ENCODE measurements around the gene KCNH6. TPM values are rescaled to one million over a fixed set of nuclear protein-coding genes. Genes with fewer than 3 reads are reported as not detected.

The KCNH6 gene
- polyA plus RNA-seq, 1 experiment = 0.10 TPM

DNA sequence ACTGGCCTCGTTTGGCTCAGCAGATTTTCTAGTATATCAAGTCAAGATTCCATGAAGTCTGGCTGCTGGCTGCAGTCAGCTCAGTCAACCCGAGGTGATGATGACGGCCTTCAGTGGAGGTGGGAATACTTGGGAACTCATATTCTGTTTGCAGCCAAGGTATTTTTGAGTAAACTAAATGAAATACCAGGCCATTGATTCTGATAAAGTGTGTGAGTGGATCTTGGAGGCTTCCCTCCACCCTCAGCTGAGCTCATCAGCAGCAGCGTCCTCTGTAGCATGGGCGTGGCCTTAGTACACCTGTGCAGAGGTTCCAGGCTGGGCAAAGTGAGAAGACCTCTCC, 55.6 kb downstream of the KCNH6 start:
- no peak for TF ChIP-seq CTCF (IDR thresholded peaks at IDR 0.05; ENCODE audit: insufficient read depth, low read depth, low read length)
- CTCF ChIA-PET = interaction anchor here (2.7 kb wide), 1 partner anchor 153 kb away, joined by 9 read pairs; no protein-coding TSS in a partner anchor
- Histone ChIP-seq H3K36me3 (ENCODE audit: control insufficient read depth, insufficient read depth, low read length) (peaks cover 21% of the 10 kb centered on the region), H3K4me3 (ENCODE audit: low read depth, low read length) (no peak overlapping the region), H3K27me3 (ENCODE audit: control insufficient read depth, insufficient read depth, low read length) (no peaks in the 10 kb centered on the region)
- no peak for DNase-seq (ENCODE audit: low read depth)
- POLR2A ChIA-PET = no interaction called here

DNA sequence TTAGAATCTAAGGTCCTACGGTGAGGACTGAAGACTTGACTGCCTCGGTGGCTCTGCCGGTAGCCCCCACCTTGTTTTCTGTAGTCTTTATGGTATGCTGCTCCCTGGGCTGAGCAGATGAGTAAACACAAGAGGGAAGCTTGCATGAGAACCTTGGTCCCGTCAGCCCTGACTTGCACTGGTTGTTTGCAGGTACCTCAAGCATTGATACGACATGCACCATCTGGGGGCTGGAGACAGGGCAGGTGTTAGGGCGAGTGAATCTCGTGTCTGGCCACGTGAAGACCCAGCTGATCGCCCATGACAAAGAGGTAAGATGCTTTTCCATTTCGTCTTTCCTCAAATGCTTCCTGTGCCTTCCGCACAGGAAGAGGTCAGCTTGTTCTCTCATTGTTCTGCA, 56.5 kb downstream of the KCNH6 start:
- H3K36me3 ChIP-seq (ENCODE audit: control insufficient read depth, insufficient read depth, low read length) = peaks cover 21% of the 10 kb centered on the region
- POLR2A ChIA-PET = no interaction called here
- no peaks in the 10 kb centered on the region for H3K27me3 ChIP-seq (ENCODE audit: control insufficient read depth, insufficient read depth, low read length)
- CTCF ChIA-PET = interaction anchor here (2.7 kb wide), 1 partner anchor 154 kb away, joined by 9 read pairs; no protein-coding TSS in a partner anchor
- no peak overlapping the region for H3K4me3 ChIP-seq (ENCODE audit: low read depth, low read length)
- TF ChIP-seq CTCF (IDR thresholded peaks at IDR 0.05; ENCODE audit: insufficient read depth, low read depth, low read length) = no peak
- no peak for DNase-seq (ENCODE audit: low read depth)

GRCh38 chr17:63587770-63588169, 64.6 kb downstream of the KCNH6 start:
- H3K36me3 ChIP-seq (ENCODE audit: control insufficient read depth, insufficient read depth, low read length) = peaks cover 24% of the 10 kb centered on the region
- ChIA-PET POLR2A (no interaction called here), CTCF (interaction anchor here (1.0 kb wide), 1 partner anchor 14 kb away, joined by 3 read pairs; no protein-coding TSS in a partner anchor)
- no peak for DNase-seq (ENCODE audit: low read depth)
- no peak overlapping the region for H3K4me3 ChIP-seq (ENCODE audit: low read depth, low read length)
- H3K27me3 ChIP-seq (ENCODE audit: control insufficient read depth, insufficient read depth, low read length) = no peaks in the 10 kb centered on the region
- no peak for TF ChIP-seq CTCF (IDR thresholded peaks at IDR 0.05; ENCODE audit: insufficient read depth, low read depth, low read length)

GRCh38 chr17:63588797-63589196, 65.6 kb downstream of the KCNH6 start:
- Histone ChIP-seq H3K27me3 (ENCODE audit: control insufficient read depth, insufficient read depth, low read length) (no peaks in the 10 kb centered on the region), H3K36me3 (ENCODE audit: control insufficient read depth, insufficient read depth, low read length) (peaks cover 23% of the 10 kb centered on the region), H3K4me3 (ENCODE audit: low read depth, low read length) (no peak overlapping the region)
- no peak for DNase-seq (ENCODE audit: low read depth)
- ChIA-PET POLR2A (no interaction called here), CTCF (no interaction called here)
- TF ChIP-seq CTCF (IDR thresholded peaks at IDR 0.05; ENCODE audit: insufficient read depth, low read depth, low read length) = no peak

DNA sequence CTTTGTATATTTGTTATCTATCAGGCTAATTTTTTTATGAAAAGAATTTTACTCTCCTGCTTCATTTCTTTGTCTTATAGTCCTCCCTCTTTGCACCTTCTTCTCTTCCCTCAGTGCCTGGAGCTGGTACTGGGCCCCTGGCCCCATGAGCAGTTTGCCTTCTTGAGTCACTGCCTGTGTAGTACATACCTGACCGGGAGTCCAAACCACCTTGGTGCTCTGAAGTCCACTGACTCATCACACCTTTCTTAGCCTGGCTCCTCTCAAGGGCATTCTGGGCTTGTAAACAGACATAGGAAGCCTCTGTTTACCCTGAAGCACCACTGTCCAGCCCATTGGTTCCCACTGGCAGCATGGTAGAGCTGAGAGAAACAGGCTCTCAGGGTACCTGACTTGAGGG, 66.5 kb downstream of the KCNH6 start:
- DNase-seq (ENCODE audit: low read depth) = no peak
- POLR2A ChIA-PET = no interaction called here
- Histone ChIP-seq H3K4me3 (ENCODE audit: low read depth, low read length) (no peak overlapping the region), H3K27me3 (ENCODE audit: control insufficient read depth, insufficient read depth, low read length) (no peaks in the 10 kb centered on the region), H3K36me3 (ENCODE audit: control insufficient read depth, insufficient read depth, low read length) (peaks cover 23% of the 10 kb centered on the region)
- no peak for TF ChIP-seq CTCF (IDR thresholded peaks at IDR 0.05; ENCODE audit: insufficient read depth, low read depth, low read length)
- CTCF ChIA-PET = interaction anchor here (0.8 kb wide), 1 partner anchor 37 kb away, joined by 3 read pairs; no protein-coding TSS in a partner anchor
